ENCODE data around the gene ARMC8. TPM values are rescaled to one million over a fixed set of nuclear protein-coding genes. Genes with fewer than 3 reads are reported as not detected.

The ARMC8 gene
- total RNA-seq, 1 experiment from 2014 or later = 63.6 TPM

DNA sequence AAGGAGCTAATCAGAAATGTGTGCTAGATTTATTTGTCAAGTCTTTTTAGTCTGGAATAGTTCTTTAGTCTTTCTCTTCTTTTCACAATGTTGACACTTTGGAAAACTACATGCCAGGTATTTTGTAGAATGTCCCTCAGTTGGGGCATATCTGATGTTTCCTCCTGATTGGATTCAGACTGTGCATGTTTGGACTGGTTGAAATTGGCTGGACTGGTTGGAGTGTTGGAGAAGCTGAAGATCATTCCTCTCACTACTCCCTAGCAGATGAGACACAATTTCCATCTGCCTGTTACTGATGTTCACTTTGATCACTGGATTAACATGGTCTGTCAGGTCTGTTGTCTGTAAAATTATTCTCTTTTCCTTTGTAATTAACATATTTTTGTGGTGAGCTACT lies 138.9 kb downstream of the ARMC8 start:
- no peak overlapping the region for H3T11ph ChIP-seq (ENCODE audit: low read length)
- H4K91ac ChIP-seq (ENCODE audit: insufficient read length, low read depth, low read length) = no peak overlapping the region
- no peak overlapping the region for H3K56ac ChIP-seq (ENCODE audit: insufficient read length, low read depth, low read length)
- H2BK120ac ChIP-seq (ENCODE audit: low read depth, low read length, poor library complexity, severe bottlenecking) = no peak overlapping the region
- H2BK15ac ChIP-seq (ENCODE audit: low read depth, low read length) = no peak overlapping the region
- no peak overlapping the region for H3K4me3 Mint-ChIP-seq
- no peaks in the 10 kb centered on the region for H3K79me2 ChIP-seq (ENCODE audit: insufficient read depth, low read length)
- no peaks in the 10 kb centered on the region for H4K20me1 ChIP-seq (ENCODE audit: control insufficient read depth, insufficient read depth, insufficient read length)
- H4K5ac ChIP-seq (ENCODE audit: insufficient read length, low read depth, low read length) = no peak overlapping the region
- H2BK5ac ChIP-seq (ENCODE audit: insufficient read length, low read length) = no peak overlapping the region
- no peaks in the 10 kb centered on the region for H3K27me3 ChIP-seq (ENCODE audit: insufficient read depth, low read length)
- no peak overlapping the region for H3K27ac ChIP-seq (ENCODE audit: insufficient read length, low read depth, low read length)
- no peak overlapping the region for H3K18ac ChIP-seq (ENCODE audit: insufficient read length, low read depth, low read length)
- DNase-seq = no peak
- H3K27me3 Mint-ChIP-seq (ENCODE audit: low read depth) = peaks cover 10% of the 10 kb centered on the region
- H3K9me3 ChIP-seq (ENCODE audit: control insufficient read depth, low read depth, low read length) = no peaks in the 10 kb centered on the region
- H2AK5ac ChIP-seq (ENCODE audit: insufficient read length, low read length) = no peak overlapping the region
- H3K36me3 Mint-ChIP-seq (ENCODE audit: insufficient read depth in 1 of 3, low read depth in 3 of 3) = no peaks in the 10 kb centered on the region
- H3K14ac ChIP-seq (ENCODE audit: insufficient read depth, low read length) = no peak overlapping the region
- H3K9me3 Mint-ChIP-seq = no peaks in the 10 kb centered on the region
- no peak overlapping the region for H3K4me2 ChIP-seq (ENCODE audit: insufficient read depth, insufficient read length, low read length)
- no peak overlapping the region for H2AFZ ChIP-seq (ENCODE audit: low read length)
- no peak overlapping the region for H3K9ac ChIP-seq (ENCODE audit: extremely low read depth, insufficient read length, low read length)
- no peak overlapping the region for H4K8ac ChIP-seq (replicated peaks; ENCODE audit: insufficient read length, low read depth, low read length)
- peaks cover 7% of the 10 kb centered on the region for H3K23me2 ChIP-seq (ENCODE audit: insufficient read length, low read depth, low read length, poor library complexity, severe bottlenecking)
- H3K79me1 ChIP-seq (ENCODE audit: insufficient read depth, low read depth, low read length, poor library complexity, severe bottlenecking) = no peaks in the 10 kb centered on the region
- TF ChIP-seq, protein P1, sequence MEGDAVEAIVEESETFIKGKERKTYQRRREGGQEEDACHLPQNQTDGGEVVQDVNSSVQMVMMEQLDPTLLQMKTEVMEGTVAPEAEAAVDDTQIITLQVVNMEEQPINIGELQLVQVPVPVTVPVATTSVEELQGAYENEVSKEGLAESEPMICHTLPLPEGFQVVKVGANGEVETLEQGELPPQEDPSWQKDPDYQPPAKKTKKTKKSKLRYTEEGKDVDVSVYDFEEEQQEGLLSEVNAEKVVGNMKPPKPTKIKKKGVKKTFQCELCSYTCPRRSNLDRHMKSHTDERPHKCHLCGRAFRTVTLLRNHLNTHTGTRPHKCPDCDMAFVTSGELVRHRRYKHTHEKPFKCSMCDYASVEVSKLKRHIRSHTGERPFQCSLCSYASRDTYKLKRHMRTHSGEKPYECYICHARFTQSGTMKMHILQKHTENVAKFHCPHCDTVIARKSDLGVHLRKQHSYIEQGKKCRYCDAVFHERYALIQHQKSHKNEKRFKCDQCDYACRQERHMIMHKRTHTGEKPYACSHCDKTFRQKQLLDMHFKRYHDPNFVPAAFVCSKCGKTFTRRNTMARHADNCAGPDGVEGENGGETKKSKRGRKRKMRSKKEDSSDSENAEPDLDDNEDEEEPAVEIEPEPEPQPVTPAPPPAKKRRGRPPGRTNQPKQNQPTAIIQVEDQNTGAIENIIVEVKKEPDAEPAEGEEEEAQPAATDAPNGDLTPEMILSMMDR (conservative IDR thresholded peaks at IDR 0.05) = no peak
- no peak overlapping the region for H3K23ac ChIP-seq (ENCODE audit: insufficient read length, low read depth, low read length)
- peaks cover 23 to 26% of the 10 kb centered on the region in 2 experiments for H3K4me1 Mint-ChIP-seq
- H3K27ac Mint-ChIP-seq = no peak overlapping the region
- no peak overlapping the region for H3K4ac ChIP-seq (ENCODE audit: low read depth, low read length)
- H3K4me1 ChIP-seq (ENCODE audit: insufficient read depth, low read length) = peaks cover 4% of the 10 kb centered on the region
- no peak overlapping the region for H2BK20ac ChIP-seq (ENCODE audit: low read depth, low read length, poor library complexity, severe bottlenecking)
- no peak overlapping the region for H2BK12ac ChIP-seq (ENCODE audit: insufficient read length, low read depth, low read length)

Measured in H9 (cell line).